ENCODE results near the gene NECTIN1.
"Not testable (repeated sequence)": the region's sequence is repeated elsewhere in the genome, so short reads cannot be mapped to it uniquely, and the experiment has no call there.

The NECTIN1 gene

DNA sequence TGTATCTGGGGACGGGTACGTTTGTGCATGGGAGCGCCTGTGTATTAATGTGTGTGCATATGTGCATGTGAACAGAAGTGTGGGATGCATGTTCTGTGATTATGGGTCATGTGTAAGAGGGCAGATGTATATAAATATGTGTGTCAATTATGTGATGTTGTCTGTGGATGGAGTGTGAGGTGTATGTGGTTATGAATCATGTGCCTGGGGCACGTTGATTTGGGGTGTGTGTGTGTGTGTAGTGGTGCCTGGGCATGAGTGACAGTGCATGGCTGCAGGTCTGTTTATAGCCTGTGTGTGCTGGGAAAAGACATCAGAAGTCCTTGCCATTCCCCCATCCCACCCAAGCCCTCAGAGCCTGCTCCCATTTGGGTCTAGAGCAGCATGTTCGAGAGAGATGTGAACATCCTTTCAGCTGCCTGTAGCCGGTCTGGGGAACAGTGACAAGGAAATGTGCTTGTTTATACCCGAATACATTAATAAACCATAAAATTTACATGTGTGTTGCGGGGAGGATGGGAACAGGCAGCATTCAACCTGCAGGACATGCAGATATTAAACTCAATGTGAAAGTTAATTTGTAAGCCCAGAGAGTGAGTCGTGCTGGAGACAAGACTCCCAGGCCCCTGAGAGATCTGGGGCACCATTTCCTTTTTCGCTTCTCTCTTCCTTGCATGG is 129.0 kb downstream of the NECTIN1 start:
- no peak for DNase-seq
- Histone ChIP-seq H3K18ac (ENCODE audit: low read length) (no peak overlapping the region), H3K56ac (ENCODE audit: low read length) (no peak overlapping the region), H4K8ac (ENCODE audit: low read depth, low read length) (no peak overlapping the region), H3K79me1 (ENCODE audit: low read length) (no peaks in the 10 kb centered on the region), H3K79me2 (ENCODE audit: control insufficient read depth, insufficient read depth, low read length) (no peaks in the 10 kb centered on the region), H3K4me3 (ENCODE audit: low read length) (no peak overlapping the region), H2BK120ac (ENCODE audit: low read depth, low read length) (no peak overlapping the region), H3K4me1 (ENCODE audit: control insufficient read depth, low read depth, low read length) (no peaks in the 10 kb centered on the region), H3K4ac (ENCODE audit: low read depth, low read length) (no peak overlapping the region), H2AK5ac (ENCODE audit: low read length) (no peak overlapping the region), H3K36me3 (ENCODE audit: control insufficient read depth, insufficient read depth, low read length) (no peaks in the 10 kb centered on the region), H3K4me2 (ENCODE audit: low read length) (no peak overlapping the region), H3K27me3 (ENCODE audit: insufficient read depth, low read length, poor library complexity) (no peaks in the 10 kb centered on the region), H2BK5ac (ENCODE audit: low read length) (no peak overlapping the region), H3K23ac (ENCODE audit: low read length) (no peak overlapping the region), H3K27ac (ENCODE audit: low read depth, low read length) (no peak overlapping the region), H4K5ac (ENCODE audit: low read length) (no peak overlapping the region), H2BK15ac (replicated peaks; ENCODE audit: low read depth) (no peak overlapping the region), H3K9ac (ENCODE audit: low read length) (no peak overlapping the region)
- WGBS (ENCODE audit: extremely low coverage, insufficient coverage, low lambda C conversion rate), result no CpG with 5 or more reads among the region's 10 CpGs

DNA sequence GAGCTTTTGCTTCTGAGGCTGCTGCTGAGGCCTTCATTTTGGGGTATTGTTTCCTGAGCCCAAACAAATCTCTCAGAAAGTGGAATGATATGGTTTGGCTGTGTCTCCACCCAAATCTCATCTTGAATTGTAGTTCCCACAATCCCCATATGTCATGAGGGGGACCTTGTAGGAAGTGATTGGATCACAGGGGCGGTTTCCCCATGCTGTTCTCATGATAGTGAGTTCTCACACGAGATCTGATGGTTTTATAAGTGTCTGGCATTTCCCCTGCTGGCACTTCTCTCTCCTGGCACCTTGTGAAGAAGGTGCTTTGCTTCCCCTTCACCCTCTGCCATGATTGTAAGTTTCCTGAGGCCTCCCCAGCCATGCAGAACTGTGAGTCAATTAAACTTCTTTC is 133.1 kb downstream of the NECTIN1 start:
- not testable (repeated sequence) for H3K27me3 ChIP-seq (ENCODE audit: insufficient read depth, low read length, poor library complexity); H3K79me2 ChIP-seq (ENCODE audit: control insufficient read depth, insufficient read depth, low read length); H3K56ac ChIP-seq (ENCODE audit: low read length); H3K4me2 ChIP-seq (ENCODE audit: low read length); H2AK5ac ChIP-seq (ENCODE audit: low read length); H3K79me1 ChIP-seq (ENCODE audit: low read length); H3K36me3 ChIP-seq (ENCODE audit: control insufficient read depth, insufficient read depth, low read length); H4K8ac ChIP-seq (ENCODE audit: low read depth, low read length); H3K18ac ChIP-seq (ENCODE audit: low read length); H4K5ac ChIP-seq (ENCODE audit: low read length); H2BK120ac ChIP-seq (ENCODE audit: low read depth, low read length); DNase-seq; H3K4me3 ChIP-seq (ENCODE audit: low read length); H2BK5ac ChIP-seq (ENCODE audit: low read length); H2BK15ac ChIP-seq (replicated peaks; ENCODE audit: low read depth); H3K9ac ChIP-seq (ENCODE audit: low read length); H3K23ac ChIP-seq (ENCODE audit: low read length); H3K4me1 ChIP-seq (ENCODE audit: control insufficient read depth, low read depth, low read length); H3K27ac ChIP-seq (ENCODE audit: low read depth, low read length); H3K4ac ChIP-seq (ENCODE audit: low read depth, low read length)
- WGBS (ENCODE audit: extremely low coverage, insufficient coverage, low lambda C conversion rate), result no CpG with 5 or more reads among the region's 2 CpGs

DNA sequence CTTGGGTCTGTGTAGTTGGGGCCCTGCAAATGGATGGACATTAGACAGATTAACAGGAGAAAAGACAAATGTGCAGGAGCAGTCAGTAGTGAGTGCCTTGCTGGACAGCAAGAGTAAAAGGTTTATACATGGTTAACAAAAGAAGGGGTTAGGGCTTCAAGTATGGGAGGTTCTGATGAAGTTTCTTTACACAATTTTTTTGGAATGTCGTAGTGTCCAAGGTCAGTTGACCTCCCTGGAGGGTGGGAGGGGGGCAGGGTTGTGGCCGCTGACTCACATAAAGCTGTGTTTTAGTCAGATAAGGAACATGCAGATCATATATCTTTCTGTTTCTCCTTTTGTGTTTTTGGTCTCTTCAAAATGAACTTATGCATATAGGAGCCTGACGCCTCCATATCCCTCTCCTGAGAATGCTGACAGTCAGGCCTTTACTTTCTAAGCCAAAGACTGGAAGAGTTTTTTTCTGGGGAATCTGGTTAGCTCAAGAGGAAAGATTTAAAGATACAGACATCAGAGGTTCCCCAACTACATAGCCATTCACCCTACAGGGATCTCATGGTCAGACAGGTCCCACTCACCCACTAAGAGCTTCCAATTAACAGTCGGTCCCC is 134.3 kb downstream of the NECTIN1 start:
- Histone ChIP-seq H4K8ac (ENCODE audit: low read depth, low read length) (no peak overlapping the region), H3K79me1 (ENCODE audit: low read length) (no peaks in the 10 kb centered on the region), H3K18ac (ENCODE audit: low read length) (no peak overlapping the region), H3K56ac (ENCODE audit: low read length) (no peak overlapping the region), H3K4me2 (ENCODE audit: low read length) (no peak overlapping the region), H4K5ac (ENCODE audit: low read length) (no peak overlapping the region), H2BK15ac (replicated peaks; ENCODE audit: low read depth) (no peak overlapping the region), H2BK120ac (ENCODE audit: low read depth, low read length) (no peak overlapping the region), H2AK5ac (ENCODE audit: low read length) (no peak overlapping the region), H3K23ac (ENCODE audit: low read length) (no peak overlapping the region), H3K36me3 (ENCODE audit: control insufficient read depth, insufficient read depth, low read length) (no peaks in the 10 kb centered on the region), H3K27ac (ENCODE audit: low read depth, low read length) (no peak overlapping the region), H3K4ac (ENCODE audit: low read depth, low read length) (no peak overlapping the region), H2BK5ac (ENCODE audit: low read length) (no peak overlapping the region), H3K27me3 (ENCODE audit: insufficient read depth, low read length, poor library complexity) (no peaks in the 10 kb centered on the region), H3K9ac (ENCODE audit: low read length) (no peak overlapping the region), H3K79me2 (ENCODE audit: control insufficient read depth, insufficient read depth, low read length) (no peaks in the 10 kb centered on the region), H3K4me1 (ENCODE audit: control insufficient read depth, low read depth, low read length) (peaks cover 3% of the 10 kb centered on the region), H3K4me3 (ENCODE audit: low read length) (no peak overlapping the region)
- no peak for DNase-seq
- no CpG with 5 or more reads among the region's 4 CpGs for WGBS (ENCODE audit: extremely low coverage, insufficient coverage, low lambda C conversion rate)

DNA sequence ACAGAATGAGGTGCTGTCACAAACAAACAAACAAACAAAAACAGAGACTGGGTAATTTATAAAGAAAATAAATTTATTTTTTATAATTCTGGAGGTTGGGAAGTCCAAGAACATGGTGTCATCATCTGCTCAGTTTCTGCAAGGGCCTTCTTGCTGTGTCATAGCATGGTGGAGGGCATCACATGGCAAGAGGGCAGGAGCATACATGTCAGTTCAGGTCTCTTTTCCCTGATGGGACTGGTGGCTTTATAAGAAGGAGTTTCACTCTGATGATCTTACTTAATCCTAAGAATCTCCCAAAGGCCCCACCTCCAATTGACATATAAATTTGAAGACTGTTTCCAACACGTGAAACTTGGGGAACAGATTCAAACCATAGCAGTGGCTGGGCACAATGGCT is 135.7 kb downstream of the NECTIN1 start:
- Histone ChIP-seq H3K36me3 (ENCODE audit: control insufficient read depth, insufficient read depth, low read length) (no peaks in the 10 kb centered on the region), H3K4ac (ENCODE audit: low read depth, low read length) (no peak overlapping the region), H2AK5ac (ENCODE audit: low read length) (no peak overlapping the region), H4K5ac (ENCODE audit: low read length) (no peak overlapping the region), H3K27me3 (ENCODE audit: insufficient read depth, low read length, poor library complexity) (no peaks in the 10 kb centered on the region), H3K18ac (ENCODE audit: low read length) (no peak overlapping the region), H2BK15ac (replicated peaks; ENCODE audit: low read depth) (no peak overlapping the region), H4K8ac (ENCODE audit: low read depth, low read length) (no peak overlapping the region), H3K27ac (ENCODE audit: low read depth, low read length) (no peak overlapping the region), H3K4me1 (ENCODE audit: control insufficient read depth, low read depth, low read length) (peaks cover 3% of the 10 kb centered on the region), H3K4me2 (ENCODE audit: low read length) (no peak overlapping the region), H2BK120ac (ENCODE audit: low read depth, low read length) (no peak overlapping the region), H3K9ac (ENCODE audit: low read length) (no peak overlapping the region), H3K23ac (ENCODE audit: low read length) (no peak overlapping the region), H3K4me3 (ENCODE audit: low read length) (no peak overlapping the region), H3K56ac (ENCODE audit: low read length) (no peak overlapping the region), H3K79me1 (ENCODE audit: low read length) (no peaks in the 10 kb centered on the region), H2BK5ac (ENCODE audit: low read length) (no peak overlapping the region), H3K79me2 (ENCODE audit: control insufficient read depth, insufficient read depth, low read length) (no peaks in the 10 kb centered on the region)
- no peak for DNase-seq
- no CpG with 5 or more reads among the region's 1 CpG for WGBS (ENCODE audit: extremely low coverage, insufficient coverage, low lambda C conversion rate)

DNA sequence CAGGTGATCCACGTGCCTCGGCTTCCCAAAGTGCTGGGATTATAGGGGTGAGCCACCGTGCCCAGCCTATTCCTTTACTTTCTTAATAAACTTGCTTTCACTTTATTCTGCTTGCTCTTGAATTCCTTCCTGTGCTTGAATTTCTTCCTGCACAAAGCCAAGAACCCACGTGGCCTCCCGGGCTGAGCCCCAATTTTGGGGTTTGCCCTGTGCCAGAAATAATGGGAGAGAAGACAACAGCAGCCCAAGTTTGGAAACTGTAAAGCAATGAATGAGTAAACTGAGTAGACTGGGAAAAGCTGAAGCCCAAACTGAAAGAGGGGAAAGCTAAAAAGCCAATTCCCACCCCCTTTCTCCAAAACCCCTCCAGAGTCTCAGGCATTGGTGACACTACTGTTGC is 136.4 kb downstream of the NECTIN1 start:
- H3K79me1 ChIP-seq (ENCODE audit: low read length), result no peaks in the 10 kb centered on the region
- H3K56ac ChIP-seq (ENCODE audit: low read length), result no peak overlapping the region
- no peaks in the 10 kb centered on the region for H3K36me3 ChIP-seq (ENCODE audit: control insufficient read depth, insufficient read depth, low read length)
- no peak overlapping the region for H3K4me3 ChIP-seq (ENCODE audit: low read length)
- H3K9ac ChIP-seq (ENCODE audit: low read length), result no peak overlapping the region
- no peak overlapping the region for H2BK5ac ChIP-seq (ENCODE audit: low read length)
- no peak overlapping the region for H3K4ac ChIP-seq (ENCODE audit: low read depth, low read length)
- DNase-seq, result no peak
- no CpG with 5 or more reads among the region's 5 CpGs for WGBS (ENCODE audit: extremely low coverage, insufficient coverage, low lambda C conversion rate)
- H4K8ac ChIP-seq (ENCODE audit: low read depth, low read length), result no peak overlapping the region
- peaks cover 3% of the 10 kb centered on the region for H3K4me1 ChIP-seq (ENCODE audit: control insufficient read depth, low read depth, low read length)
- H3K27ac ChIP-seq (ENCODE audit: low read depth, low read length), result no peak overlapping the region
- no peak overlapping the region for H3K4me2 ChIP-seq (ENCODE audit: low read length)
- H3K18ac ChIP-seq (ENCODE audit: low read length), result no peak overlapping the region
- H4K5ac ChIP-seq (ENCODE audit: low read length), result no peak overlapping the region
- H3K27me3 ChIP-seq (ENCODE audit: insufficient read depth, low read length, poor library complexity), result no peaks in the 10 kb centered on the region
- H3K23ac ChIP-seq (ENCODE audit: low read length), result no peak overlapping the region
- no peak overlapping the region for H2BK120ac ChIP-seq (ENCODE audit: low read depth, low read length)
- no peak overlapping the region for H2AK5ac ChIP-seq (ENCODE audit: low read length)
- H2BK15ac ChIP-seq (replicated peaks; ENCODE audit: low read depth), result no peak overlapping the region
- no peaks in the 10 kb centered on the region for H3K79me2 ChIP-seq (ENCODE audit: control insufficient read depth, insufficient read depth, low read length)

DNA sequence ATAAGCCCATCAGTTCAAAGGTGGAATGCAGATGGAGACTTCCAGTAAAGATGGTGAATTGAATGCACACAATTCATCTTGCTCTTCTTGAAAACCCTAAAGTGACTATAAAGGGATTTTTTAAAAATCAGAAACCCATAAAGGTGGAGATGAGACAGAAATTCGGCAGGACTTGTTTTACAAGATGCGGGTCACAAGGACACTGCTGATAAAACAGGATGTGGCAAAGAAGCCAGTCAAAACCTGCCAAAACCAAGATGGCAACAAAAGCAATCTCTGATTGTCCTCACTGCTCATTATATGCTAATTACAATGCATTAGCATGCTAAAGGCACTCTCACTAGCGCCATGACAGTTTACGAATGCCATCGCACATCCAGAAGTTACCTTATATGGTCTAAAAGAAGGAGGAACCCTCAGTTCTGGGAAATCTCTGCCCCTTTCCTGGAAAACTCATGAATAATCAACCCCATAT is 137.1 kb downstream of the NECTIN1 start:
- DNase-seq, result peak; percentile 80
- H3K23ac ChIP-seq (ENCODE audit: low read length), result no peak overlapping the region
- no peak overlapping the region for H3K4ac ChIP-seq (ENCODE audit: low read depth, low read length)
- no peak overlapping the region for H3K4me2 ChIP-seq (ENCODE audit: low read length)
- no peak overlapping the region for H2BK120ac ChIP-seq (ENCODE audit: low read depth, low read length)
- WGBS (ENCODE audit: extremely low coverage, insufficient coverage, low lambda C conversion rate), result no CpG with 5 or more reads among the region's 5 CpGs
- H3K79me2 ChIP-seq (ENCODE audit: control insufficient read depth, insufficient read depth, low read length), result no peaks in the 10 kb centered on the region
- H2BK5ac ChIP-seq (ENCODE audit: low read length), result no peak overlapping the region
- no peak overlapping the region for H2AK5ac ChIP-seq (ENCODE audit: low read length)
- H2BK15ac ChIP-seq (replicated peaks; ENCODE audit: low read depth), result no peak overlapping the region
- H3K4me3 ChIP-seq (ENCODE audit: low read length), result no peak overlapping the region
- no peaks in the 10 kb centered on the region for H3K36me3 ChIP-seq (ENCODE audit: control insufficient read depth, insufficient read depth, low read length)
- no peak overlapping the region for H3K18ac ChIP-seq (ENCODE audit: low read length)
- no peak overlapping the region for H4K8ac ChIP-seq (ENCODE audit: low read depth, low read length)
- H3K4me1 ChIP-seq (ENCODE audit: control insufficient read depth, low read depth, low read length), result peaks cover 3% of the 10 kb centered on the region
- no peak overlapping the region for H3K27ac ChIP-seq (ENCODE audit: low read depth, low read length)
- H3K79me1 ChIP-seq (ENCODE audit: low read length), result no peaks in the 10 kb centered on the region
- H4K5ac ChIP-seq (ENCODE audit: low read length), result no peak overlapping the region
- H3K27me3 ChIP-seq (ENCODE audit: insufficient read depth, low read length, poor library complexity), result no peaks in the 10 kb centered on the region
- H3K9ac ChIP-seq (ENCODE audit: low read length), result no peak overlapping the region
- no peak overlapping the region for H3K56ac ChIP-seq (ENCODE audit: low read length)

All from mesendoderm (in vitro differentiated cells).